GM18507 (cell line): ENCODE results near the gene NMBR.
"Not testable (repeated sequence)": the region's sequence is repeated elsewhere in the genome, so short reads cannot be mapped to it uniquely, and the experiment has no call there.

ENCODE experiments used
- DNase-seq: peaks from one replicate; pipeline ENCODE4 v3.0.0; 2011; ENCODE audit warnings: low read depth; ENCODE audit not compliant: insufficient read length; ENCODE audit errors: extremely low spot score
- FAIRE-seq: peaks from 2 replicates; lab custom pipeline; 2011; peaks lifted over from hg19 to GRCh38; lab: Jason Lieb, UNC

NMBR gene

DNA sequence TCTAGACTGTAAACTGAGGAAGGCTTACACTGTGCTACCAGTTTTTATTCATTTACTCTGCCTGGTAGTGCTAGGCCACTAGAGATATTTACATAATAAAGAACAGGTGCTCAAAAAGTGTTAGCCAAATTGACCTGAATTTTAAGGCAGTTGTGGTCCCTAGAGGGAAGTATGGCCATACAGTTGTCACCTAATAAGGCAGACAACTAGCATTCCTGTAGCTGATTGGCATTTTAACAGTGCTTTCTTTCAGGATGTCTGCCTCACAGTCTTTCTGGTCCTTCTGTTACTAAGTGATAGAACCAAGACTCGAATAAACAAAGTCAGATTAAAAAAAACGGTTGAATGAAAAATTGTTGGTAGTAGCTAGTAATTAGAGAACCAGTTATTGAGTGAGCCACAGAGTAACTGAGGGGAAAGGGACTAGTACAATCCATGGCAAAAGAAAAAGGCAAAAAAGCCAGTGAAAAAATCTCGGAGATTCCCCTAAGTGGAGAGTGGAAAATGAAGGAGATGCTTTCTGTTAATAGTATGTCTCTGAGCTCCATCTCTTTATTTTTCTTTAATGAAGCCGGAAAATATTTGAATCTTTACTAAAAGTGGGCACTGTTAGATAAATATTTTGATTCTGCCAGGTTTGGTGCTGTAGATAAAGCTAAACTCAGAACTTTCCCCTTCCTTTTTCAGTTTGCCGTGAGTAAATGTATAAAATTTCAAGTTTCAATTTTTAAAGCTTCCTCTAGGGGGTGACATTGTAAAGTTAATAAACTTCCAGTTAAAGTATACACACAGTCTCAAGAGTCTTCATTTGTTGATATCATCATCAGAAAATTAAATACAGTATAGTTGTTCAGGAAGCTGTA, 9.2 kb upstream of the NMBR start:
- DNase-seq, result no peak
- peak; percentile 24 for FAIRE-seq

DNA sequence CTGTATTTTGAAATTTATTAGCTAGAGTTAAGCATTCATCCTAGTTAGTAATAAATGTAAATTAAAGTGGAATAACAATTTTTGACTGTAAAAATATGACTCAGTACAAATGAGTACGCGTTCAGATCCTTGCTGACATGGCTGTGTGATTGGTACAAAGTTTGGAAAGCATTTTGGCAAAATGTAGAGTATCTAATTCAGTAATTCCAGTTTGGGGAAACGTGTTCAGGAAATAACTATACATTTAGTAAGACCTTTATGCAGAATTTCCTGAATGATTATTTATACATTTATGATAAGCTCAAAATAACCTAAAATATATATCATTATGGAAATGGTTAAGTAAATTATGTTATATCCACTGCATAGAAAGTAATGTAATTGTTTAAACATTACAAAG, 8.2 kb upstream of the NMBR start:
- DNase-seq (no peak), FAIRE-seq (no peak)

DNA sequence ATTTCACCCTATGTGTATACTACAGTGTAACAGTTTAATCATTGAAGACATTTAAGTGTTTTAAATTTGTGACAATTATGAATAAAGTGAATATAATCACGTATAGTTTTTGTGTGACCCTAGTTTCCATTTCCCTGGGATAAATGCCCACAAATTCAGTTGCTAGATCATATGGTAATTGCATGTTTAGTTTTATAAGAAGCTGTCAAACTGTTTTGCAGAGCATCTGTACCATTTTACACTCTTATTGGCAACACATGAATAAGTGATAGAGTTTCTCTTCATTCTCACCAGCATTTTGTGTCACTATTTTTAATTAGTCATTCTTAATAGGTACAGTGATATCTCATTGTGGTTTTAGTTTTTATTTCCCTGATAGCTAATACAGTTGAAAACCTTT, 7.4 kb upstream of the NMBR start:
- FAIRE-seq (no peak), DNase-seq (no peak)

DNA sequence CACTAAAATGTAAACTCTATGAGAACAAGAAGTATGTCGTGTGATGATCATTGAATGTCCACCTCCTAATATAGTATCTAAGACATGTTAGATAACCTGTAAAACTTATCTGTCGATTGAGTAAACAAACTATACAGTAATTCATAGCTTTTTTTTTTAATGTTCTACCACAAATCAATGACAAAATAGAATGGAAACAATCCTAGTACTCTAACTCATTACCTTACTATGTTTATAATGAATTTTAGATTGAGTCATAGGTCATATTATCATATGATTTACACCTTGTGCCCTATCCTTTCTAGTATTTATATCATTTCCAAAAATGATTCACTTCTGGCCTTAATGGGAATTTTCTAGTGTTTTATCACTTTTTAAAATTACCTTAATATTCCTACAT, 6.3 kb upstream of the NMBR start:
- FAIRE-seq, result no peak
- no peak for DNase-seq

DNA sequence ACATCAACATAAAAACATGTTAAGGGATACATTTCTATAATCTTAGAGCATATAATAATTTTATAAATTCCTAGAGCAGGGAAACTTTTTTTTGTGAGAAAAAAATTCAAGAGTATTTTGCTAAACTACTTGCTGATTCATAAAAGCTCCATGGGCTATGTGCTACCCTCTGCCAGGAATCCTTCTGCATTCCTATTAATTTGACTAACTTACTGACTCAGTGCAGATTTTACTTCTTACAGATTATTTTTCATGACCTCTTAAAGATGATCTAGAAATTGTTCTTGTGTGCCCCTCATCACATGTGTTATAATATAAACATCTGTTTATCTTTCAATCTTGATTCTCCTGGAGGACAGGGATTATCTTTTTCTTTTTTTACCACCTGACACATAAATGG, 5.8 kb upstream of the NMBR start:
- DNase-seq (no peak), FAIRE-seq (no peak)

DNA sequence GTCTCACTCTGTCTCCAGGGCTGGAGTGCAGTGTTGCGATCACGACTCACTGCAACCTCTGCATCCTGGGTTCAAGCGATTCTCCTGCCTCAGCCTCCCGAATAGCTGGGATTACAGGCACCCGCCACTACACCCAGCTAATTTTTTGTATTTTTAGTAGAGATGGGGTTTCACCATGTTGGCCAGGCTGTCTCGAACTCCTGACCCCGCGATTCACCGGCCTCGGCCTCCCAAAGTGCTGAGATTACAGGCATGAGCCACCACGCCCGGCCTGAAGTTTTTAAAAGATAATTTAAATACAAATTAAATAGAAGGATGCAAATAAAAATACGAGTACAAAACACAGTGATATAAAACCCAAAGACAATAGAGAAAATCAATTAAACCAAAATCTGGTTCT, 5.4 kb downstream of the NMBR start:
- not testable (repeated sequence) for DNase-seq, FAIRE-seq

DNA sequence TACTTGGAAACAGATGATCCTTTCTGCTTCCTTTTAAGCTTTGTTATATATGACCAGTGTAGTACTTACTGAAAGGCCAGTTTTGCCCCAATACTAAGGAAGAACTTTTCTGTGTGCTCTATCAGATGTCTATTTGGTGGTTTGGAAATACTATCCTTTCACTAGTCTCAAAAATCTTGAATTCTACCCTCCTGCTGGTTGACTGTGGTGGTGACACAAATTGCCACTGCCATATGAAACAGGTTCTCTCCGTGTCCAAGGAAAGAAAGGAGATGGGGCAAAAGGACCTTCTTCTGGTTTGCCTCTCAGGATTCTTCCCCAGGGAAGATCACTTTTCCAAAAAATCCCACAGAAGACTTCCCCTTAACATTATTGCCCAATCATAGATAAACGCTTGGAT, 8.0 kb downstream of the NMBR start:
- DNase-seq, result no peak
- no peak for FAIRE-seq

DNA sequence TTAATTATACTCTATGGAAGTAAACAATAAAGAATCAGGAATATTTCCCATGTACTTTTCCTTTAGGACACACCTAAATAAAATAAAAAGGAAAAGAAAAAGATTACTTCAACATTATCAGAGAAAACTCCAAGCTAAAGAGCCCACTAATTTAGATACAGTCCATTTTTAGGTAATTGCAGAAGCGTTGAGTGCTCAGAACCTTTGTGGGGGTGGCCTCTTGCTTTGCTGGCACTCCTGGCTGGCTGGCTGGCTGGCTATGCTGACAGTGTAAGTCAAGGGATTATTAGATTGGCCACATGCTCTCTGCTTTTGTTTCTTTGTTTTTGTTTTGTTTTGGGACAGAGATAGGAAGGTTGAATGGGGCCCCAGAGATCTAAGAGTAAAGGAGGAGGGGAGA, 14.3 kb downstream of the NMBR start, which contains the start of gene GJE1:
Gene GJE1 (plus strand): TSS at position 301 of the 400 bp plus-strand sequence. CDS start 234 bp downstream, outside the sequence.
- DNase-seq (no peak), FAIRE-seq (no peak)

DNA sequence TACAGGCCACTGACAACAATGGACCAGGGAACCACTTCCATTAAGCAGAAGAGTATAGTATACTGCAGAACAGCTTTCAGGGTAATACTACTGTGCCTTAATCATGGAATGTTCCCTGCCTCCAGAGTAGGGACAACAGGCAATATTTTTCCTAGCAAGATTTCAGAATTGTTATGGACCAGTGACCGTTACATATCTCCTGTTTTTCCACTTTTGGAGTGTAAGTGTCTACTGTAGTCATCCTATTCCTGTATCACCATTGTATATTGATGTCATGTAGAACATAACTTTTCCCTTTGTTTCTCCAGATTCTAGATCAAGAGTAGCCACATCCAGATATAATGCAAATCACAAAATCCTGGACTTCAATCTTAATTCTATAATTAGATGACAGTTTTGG, 16.1 kb downstream of the NMBR start:
- FAIRE-seq, result no peak
- DNase-seq, result no peak

DNA sequence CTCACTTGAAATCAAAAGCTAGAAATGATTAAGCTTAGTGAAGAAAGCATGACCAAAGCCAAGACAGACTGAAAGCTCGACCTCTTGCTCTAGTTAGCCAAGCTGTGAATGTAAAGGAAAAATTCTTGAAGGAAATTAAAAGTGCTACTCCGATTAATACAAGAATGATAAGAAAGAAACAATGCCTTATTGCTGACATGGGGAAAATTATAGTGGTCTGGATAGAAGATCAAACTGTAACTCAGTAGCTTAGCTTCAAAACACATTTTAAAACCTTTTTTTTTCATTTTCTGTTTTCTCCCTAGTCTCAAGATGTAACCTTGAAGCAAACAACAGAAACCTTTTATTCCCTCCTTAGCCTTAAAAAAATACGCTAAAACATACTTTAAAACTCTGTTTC, 25.6 kb downstream of the NMBR start:
- DNase-seq (no peak), FAIRE-seq (no peak)

DNA sequence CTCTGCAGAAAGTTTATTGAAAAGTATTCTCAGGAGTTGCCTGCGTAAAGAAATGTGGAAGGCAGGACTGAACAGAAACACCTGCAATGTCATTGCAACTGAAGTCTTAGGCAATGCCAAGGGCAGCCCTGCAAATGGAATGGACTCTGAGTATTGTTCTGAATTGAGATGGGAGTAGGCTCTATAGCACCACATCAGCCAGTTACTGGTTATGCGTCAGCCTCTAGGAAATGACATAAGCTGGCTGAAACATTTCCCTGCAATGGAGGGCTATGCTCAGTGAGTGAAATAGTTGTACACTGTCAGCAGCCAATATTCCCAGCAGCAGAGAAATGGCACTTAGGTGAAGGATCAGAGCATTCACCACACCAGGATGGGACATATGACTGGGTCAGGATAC, 28.0 kb downstream of the NMBR start:
- DNase-seq, result no peak
- FAIRE-seq, result no peak

DNA sequence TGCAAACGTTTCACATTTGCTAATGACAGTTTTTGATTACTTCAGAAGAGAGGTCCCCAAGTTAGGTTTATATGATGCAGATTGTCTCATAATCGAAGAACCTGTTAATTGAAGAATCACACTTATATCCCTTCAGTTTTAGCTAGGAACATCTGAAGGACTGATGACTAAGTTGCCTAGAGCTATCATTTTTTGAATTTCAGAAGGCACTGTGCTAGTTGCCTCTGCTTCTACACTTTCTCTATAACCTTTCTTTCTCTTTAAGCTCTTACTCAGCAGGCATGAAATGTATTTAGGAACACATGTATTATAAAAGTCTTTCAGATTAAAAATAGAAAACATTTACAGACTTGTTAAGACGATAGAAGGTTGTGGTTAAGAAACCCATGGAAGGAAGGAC, 28.6 kb downstream of the NMBR start:
- FAIRE-seq (no peak), DNase-seq (no peak)

DNA sequence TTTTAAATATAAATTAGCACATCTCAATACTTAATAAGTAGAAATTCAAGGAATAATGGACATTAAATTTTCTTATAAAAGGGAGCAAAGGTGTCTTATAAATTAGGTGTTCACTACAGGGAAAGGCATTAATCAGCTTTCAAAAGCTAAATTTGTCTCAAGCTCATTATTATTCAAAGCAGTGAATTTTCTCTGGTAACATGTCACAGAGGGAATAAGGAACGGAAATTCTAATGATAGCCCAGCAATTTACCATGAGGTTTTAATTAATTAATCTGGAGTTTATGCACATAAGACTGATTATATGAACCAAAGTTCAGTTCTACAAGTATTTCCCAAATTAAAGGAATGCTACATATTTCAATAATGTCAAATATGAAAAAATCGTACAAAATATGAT, 29.6 kb downstream of the NMBR start:
- FAIRE-seq, result no peak
- DNase-seq, result no peak

DNA sequence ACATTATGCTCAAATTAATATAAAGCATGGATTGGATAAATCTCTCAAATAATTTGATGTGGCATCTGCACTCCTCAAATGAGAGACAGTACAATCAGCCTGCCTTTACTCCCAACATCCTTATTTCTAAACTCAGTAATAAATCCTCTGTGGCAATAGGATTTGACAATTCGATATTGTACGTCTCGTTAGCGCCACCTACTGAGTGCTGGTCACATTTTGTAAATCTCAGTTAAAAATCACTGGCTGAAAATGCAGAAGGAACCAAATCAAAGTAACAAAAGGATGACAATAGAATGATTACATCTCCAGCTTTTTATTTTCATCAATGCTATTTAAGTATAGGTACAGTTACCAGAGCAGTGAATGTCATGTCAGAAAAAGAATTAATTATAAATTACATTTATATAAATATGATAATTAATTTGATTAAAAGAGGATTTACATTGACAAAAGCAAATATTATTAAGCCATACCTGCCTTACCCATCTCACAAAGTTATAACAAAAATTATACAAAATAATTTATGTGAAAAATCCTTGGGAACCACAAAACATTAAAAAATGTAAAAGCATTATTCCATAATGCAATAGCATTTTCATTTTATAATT, 34.4 kb downstream of the NMBR start:
- DNase-seq (peak; percentile 5), FAIRE-seq (peak; percentile 84)

DNA sequence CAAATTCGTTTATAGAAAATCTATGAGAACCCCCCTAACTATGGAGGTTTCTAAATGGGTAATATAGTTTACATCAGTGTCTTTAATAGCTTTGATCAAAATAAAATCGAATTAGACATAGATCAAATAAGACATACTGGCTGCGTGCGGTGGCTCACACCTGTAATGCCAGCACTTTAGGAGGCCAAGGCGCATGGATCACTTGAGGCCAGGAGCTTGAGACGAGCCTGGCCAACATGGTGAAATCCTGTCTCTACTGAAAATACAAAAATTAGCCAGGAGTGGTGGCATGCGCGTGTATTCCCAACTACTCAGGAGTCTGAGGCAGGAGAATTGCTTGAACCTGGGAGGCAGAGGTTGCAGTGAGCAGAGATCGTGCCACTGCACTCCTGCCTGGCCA, 36.1 kb downstream of the NMBR start:
- FAIRE-seq, DNase-seq: not testable (repeated sequence)

DNA sequence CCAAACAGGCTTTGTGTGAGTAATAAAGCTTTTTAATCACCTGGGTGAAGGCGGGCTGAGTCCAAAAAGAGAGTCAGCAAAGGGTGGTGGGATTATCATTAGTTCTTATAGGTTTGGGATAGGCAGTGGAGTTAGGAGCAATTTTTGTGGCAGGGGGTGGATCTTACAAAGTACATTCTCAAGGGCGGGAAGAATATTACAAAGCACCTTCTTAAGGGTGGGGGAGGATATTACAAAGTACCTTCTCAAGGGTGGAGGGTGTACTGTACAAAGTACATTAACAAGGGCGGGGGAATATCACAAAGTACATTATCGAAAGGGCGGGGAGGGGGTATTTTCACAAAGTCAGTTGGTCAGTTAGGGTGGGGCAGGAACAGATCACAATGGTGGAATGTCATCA, 42.1 kb downstream of the NMBR start:
- FAIRE-seq, DNase-seq: not testable (repeated sequence)

DNA sequence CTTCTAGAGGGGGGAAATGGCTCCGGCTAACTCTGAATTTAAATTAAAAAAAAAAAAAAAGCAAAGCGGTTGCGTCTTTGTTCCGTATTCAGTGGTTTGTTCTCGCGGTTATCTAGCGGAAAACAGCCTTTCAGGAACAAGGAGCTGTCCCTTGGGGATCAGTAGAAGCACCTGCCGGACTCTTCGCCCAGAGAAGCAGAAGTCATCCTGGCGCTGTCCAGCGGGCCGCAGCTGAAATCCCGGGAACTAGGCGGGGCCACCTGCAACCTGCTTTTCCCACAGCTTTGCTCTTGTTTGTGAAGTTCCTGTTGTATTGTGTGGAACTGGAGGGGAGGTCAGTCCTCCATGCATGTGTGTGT, 58.1 kb downstream of the NMBR start:
- DNase-seq, result no peak
- no peak for FAIRE-seq

DNA sequence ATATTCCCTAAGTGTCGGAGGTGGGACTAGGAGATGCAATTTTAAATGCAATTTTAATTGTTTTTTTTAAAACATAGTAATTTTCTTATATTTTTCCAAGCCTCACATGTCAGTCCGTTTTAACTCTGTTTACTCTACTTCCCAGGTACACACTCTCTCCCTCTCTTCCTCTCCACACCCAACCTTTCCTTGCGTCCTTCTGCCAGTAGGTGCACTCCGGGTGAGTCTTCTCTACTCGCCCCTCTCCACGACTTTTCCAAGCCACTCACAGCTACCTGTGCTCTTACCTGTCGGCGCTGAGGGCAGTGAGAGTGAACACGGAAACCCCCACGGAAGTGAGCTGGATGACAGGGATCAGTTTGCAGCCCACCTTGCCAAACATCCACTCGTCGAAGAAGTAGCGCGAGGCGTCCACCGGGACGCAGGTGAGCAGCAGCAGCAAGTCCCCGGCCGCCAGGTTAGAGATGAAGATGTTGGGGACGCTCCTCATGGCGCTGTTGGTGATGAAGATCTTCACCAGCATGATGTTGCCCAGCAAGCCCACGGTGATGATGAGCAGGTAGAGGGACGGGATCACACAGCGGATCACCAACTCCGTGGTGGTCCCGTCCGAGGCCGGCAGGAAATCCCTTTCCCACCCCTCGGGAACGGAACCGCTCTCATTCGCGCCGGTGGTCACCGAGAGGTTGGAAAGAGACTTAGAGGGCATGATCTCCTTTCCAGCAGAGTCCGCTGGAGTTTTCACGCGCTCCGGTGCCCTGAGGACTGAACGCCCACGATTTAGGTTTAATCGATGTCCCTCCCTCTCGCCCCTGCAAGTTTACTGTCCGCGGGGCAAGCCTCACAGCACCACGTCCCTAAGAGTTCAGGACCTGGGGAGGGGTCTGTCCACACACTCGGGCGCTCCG, 58.7 kb downstream of the NMBR start:
- no peak for DNase-seq
- FAIRE-seq, result no peak

DNA sequence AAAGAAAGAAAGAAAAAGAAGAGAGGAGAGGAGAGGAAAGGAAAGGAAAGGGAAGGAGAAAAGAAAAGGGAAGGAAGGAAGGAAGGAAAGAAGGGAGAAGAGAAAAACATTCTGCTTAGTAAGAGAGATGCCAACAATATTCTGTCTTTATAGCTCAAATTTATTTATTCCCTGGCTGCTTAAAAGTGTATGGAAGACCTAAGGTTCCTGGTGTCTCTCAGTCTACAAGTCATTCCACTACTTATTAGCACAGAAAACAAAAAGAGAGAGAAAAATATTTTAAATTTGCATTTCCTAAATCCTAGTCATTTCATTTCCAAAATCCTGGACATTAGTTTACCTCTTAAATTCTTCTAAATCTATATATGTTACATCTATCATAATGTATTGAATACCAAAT, 67.8 kb downstream of the NMBR start:
- FAIRE-seq, result no peak
- DNase-seq, result no peak

DNA sequence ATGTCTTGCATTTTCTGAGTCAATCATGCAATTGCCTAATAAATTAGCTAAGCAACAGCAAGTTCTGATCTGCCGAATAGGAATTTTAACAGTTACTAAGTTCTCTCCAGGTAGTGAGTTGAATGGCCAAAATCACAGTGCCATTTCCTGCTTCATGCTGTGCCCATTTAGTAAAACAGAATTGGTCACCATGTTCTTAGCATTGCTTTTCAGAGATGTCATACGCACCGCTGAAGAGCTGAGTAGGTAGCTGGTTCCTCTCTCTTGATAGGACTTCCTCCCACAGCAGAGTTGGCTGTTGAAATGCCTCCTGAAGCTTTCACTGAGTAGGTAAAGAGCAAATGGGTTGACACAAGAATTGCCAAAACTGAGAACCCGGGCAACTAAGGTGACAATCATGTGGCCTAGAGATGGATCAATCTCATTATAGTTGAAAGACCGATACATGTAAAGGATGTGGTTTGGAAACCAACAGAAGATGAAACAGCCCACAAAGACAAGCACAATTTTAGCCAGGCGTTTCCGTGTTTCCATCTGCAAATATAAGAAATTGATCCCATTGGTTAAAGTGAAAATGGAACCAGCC, 71.3 kb downstream of the NMBR start:
- no peak for FAIRE-seq

More for the DNA sequence above, 71.3 kb downstream of the NMBR start:
- DNase-seq, result no peak
